ENCODE results near the gene CNTNAP5.

GRCh38 chr2:124122340-124122739 lies 97.3 kb downstream of the CNTNAP5 start:
- TF ChIP-seq SP1 (IDR thresholded peaks at IDR 0.05; ENCODE audit: low read depth, low read length): no peak
- TF ChIP-seq POLR2AphosphoS5 (IDR thresholded peaks at IDR 0.05; ENCODE audit: low read depth, low read length): no peak
- TF ChIP-seq EGR1 (IDR thresholded peaks at IDR 0.05; ENCODE audit: borderline replicate concordance, low read depth, low read length): no peak
- TF ChIP-seq SIRT6 (IDR thresholded peaks at IDR 0.05; ENCODE audit: low read length): no peak

Measured in H1 (cell line).